C4-2B (cell line): ENCODE data around the gene TSPAN32.

Experiments used
- CTCF ChIP-seq: fragments of 450-650 bp; conservative IDR thresholded peaks from 2 replicates; pipeline ENCODE4 v1.5.1; 2017; ENCODE audit warnings: mild to moderate bottlenecking
- ZFX ChIP-seq: fragments of 450-650 bp; IDR thresholded peaks from 2 replicates; pipeline ENCODE4 v1.6.1; 2017

DNA sequence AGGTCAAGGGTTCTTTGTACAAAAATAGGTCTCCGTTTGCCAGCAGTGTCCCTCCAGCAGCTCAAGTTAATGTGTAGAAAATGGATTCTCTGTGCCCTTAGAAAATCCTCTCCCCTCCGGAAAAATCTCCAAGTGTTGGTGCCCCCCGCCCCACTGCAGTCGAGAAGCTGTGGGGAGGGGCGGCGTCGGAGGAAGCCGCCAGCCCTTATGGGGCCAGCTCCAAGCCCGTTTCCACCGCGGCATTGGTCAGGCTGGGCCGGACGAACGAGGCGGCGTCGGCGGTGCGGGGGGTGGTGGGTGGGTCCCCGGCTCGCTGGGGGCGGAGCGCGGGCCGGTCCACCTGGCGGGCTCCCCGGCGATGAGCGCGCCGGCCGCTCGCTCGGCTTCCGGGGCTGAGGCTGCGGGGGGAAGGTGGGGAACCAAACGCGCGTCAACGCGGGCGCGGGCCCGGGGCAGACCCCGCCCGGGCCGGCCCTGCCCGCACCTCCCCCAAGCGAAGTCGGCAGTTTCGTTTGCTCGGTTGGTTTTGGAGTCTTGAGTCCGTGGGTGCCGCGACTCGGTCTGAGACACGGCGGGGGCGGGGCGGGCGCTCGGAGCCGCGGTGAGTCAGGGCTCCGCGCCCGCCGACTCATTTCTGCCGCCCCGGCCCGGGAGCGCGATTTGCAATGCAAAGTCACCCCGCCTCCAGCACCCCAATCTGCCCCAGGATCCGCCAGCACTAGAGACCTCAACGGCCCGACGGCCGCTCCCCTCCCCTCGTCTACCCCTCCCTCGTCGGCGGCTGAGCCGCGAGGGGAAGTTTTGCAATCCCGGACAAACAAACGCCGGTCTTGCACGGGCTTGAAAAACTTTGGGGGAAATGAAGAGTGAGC, 32.8 kb upstream of the TSPAN32 start:
- TF ChIP-seq CTCF (no peak), ZFX (no peak)
